ENCODE results near the gene MEX3A.
A peak's percentile ranks its signal among the peaks of the same experiment; 100 is the strongest.

DNA sequence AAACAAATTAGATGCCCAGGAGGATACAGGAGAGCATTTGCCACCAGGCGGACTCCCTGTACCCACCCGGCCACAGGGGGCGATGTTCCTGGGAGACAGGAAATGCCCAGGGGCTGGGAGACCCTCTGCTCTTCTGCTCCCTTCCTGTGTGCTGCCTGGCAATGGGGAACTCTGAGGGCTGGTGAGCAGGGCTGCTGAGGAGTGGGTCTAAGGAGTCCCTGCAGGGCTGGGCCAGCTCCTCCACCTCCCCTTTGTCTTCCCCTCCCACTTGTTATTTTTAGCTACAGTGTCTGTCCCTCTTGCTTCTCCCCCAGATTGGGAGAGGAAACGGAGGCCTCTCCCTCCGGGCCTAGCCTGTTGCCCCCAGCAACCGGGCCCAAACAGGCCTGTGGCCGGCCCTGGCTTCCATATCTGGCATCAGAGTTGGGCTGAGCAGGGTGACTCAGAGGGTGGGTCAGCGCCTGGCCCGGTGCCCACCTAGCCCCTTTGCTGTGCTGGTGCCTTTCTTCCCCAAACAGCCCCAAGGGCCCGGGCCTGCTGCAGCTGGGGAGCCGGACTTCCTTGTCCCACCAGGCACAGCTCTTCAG is 43.9 kb upstream of the MEX3A start:
- TF ChIP-seq CTCF (IDR thresholded peaks at IDR 0.05): peak in 3 of 4 experiments; percentile 8 to 28 (median 16)
- TF ChIP-seq POLR2A (IDR thresholded peaks at IDR 0.05): peak; percentile 10
- peak; percentile 35 for TF ChIP-seq POLR2AphosphoS5 (IDR thresholded peaks at IDR 0.05)

Data from prostate gland (tissue), 2 donors.